CD4-positive, alpha-beta T cell (primary cell): ENCODE measurements around the gene MPG. TPM values are rescaled to one million over a fixed set of nuclear protein-coding genes. Genes with fewer than 3 reads are reported as not detected.
A peak's percentile ranks its signal among the peaks of the same experiment; 100 is the strongest.

ENCODE experiments used
- ATAC-seq: fragments of 200-7000 bp; cut with Tn5 transposase; one replicate; pipeline ENCODE4 v1.10.0; 2022; ENCODE audit warnings: mild to moderate bottlenecking; ENCODE audit not compliant: poor library complexity
- CTCF ChIA-PET: fragments of 350-600 bp; sonication (Branson Sonifier 250); formaldehyde crosslinking; loops from one replicate; lab custom pipeline; 2021; ENCODE audit warnings: antibody characterized with exemption, inconsistent platforms; lab: Charles Lee
- POLR2A ChIA-PET: fragments of 350-600 bp; sonication (Branson Sonifier 250); formaldehyde crosslinking; loops from one replicate; lab custom pipeline; 2021; ENCODE audit warnings: antibody characterized with exemption, inconsistent platforms; lab: Charles Lee
- DNase-seq, 14 experiments: peaks; one replicate each; pipeline ENCODE4 v3.0.0-alpha.2; 2013 to 2020; ENCODE audit warnings: mixed read lengths in 2 of 14
- H3K27ac ChIP-seq, 2 donors: one replicate each; pipeline versions ENCODE4 v1.5.1 to v1.7.0; 2013; ENCODE audit warnings: low read length in 2 of 2, low read depth in 1 of 2, mild to moderate bottlenecking in 1 of 2
- H3K27me3 ChIP-seq, 2 experiments: 1 replicate in 1 of 2; 2 replicates in 1 of 2; pipeline versions ENCODE4 v1.6.1 to v1.7.0; 2013; ENCODE audit warnings: low read length in 2 of 2, control low read depth in 1 of 2, mild to moderate bottlenecking in 1 of 2, moderate library complexity in 1 of 2; ENCODE audit not compliant: insufficient read depth in 2 of 2, control insufficient read depth in 1 of 2
- H3K36me3 ChIP-seq: one replicate; pipeline ENCODE4 v1.6.1; 2013; ENCODE audit warnings: low read length, control low read depth; ENCODE audit not compliant: insufficient read depth
- H3K4me1 ChIP-seq: one replicate; pipeline ENCODE4 v1.6.1; 2013; ENCODE audit warnings: low read length, control low read depth; ENCODE audit not compliant: insufficient read depth
- H3K4me3 ChIP-seq: one replicate; pipeline ENCODE4 v1.5.1; 2013; ENCODE audit warnings: mild to moderate bottlenecking, low read length, moderate library complexity
- H3K9me3 ChIP-seq, 2 experiments: 1 replicate in 1 of 2; 2 replicates in 1 of 2; pipeline versions ENCODE4 v1.6.1 to v1.7.0; 2013; ENCODE audit warnings: low read length in 2 of 2, mild to moderate bottlenecking in 2 of 2, control low read depth in 1 of 2, moderate library complexity in 1 of 2; ENCODE audit not compliant: control insufficient read depth in 1 of 2, insufficient read depth in 1 of 2
- H3K27ac Mint-ChIP-seq: one replicate; pipeline ENCODE4 v1.8.0; 2020; ENCODE audit warnings: mixed read lengths
- H3K27me3 Mint-ChIP-seq: one replicate; pipeline ENCODE4 v1.8.0; 2021; ENCODE audit warnings: mixed read lengths
- H3K36me3 Mint-ChIP-seq: one replicate; pipeline ENCODE4 v1.8.0; 2021; ENCODE audit warnings: low read depth, mixed read lengths
- H3K4me1 Mint-ChIP-seq: one replicate; pipeline ENCODE4 v1.8.0; 2021; ENCODE audit warnings: low read depth, mixed read lengths
- H3K4me3 Mint-ChIP-seq: one replicate; pipeline ENCODE4 v1.8.0; 2020; ENCODE audit warnings: mild to moderate bottlenecking, mixed read lengths
- H3K9me3 Mint-ChIP-seq: one replicate; pipeline ENCODE4 v1.8.0; 2020; ENCODE audit warnings: mixed read lengths
- intact Hi-C, 2 experiments: fragments of 100-400 bp; cut with DNase I in 1 of 2; cut with micrococcal nuclease in 1 of 2; formaldehyde crosslinking; loops; one replicate each; pipeline versions ENCODE4 v1.15.1 to v1.9.0; 2023 to 2025; cut with DNase I, micrococcal nuclease
- total RNA-seq, 174 experiments: library from RNA in 2 of 174; stranded (reverse) in 2 of 174; gene quantifications; one replicate each; pipeline ENCODE4 v1.2.3 and lab custom pipeline; 2021 to 2026
- TF ChIP-seq, protein P1 (sequence below): fragments of 200-600 bp; IDR thresholded peaks from one replicate; pipeline ENCODE4 v1.8.0; 2022; ENCODE audit warnings: antibody characterized with exemption, mild to moderate bottlenecking

The MPG gene
- total RNA-seq, 2 experiments from 2014 or later, result 14.1 to 17.1 TPM

DNA sequence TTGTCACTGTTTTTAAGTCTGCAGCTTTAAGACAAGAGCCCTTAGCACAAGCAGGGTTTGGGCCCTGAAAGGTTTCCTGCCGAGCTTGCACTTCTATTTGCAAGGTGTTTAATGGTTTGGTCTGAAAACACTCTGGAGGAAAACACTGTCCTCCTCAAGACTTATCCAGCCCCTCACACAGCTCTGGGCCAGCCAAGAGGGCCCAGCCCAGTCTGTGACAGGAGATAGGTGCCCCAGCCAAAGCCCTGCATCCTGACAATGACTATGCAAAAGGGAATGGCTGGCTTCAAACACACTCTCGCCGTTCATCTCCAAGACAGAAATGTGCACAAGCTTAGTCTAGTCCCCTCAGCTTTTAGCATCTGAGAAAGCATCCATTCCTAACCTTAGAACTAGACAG, 26.9 kb downstream of the MPG start:
- TF ChIP-seq, protein P1, sequence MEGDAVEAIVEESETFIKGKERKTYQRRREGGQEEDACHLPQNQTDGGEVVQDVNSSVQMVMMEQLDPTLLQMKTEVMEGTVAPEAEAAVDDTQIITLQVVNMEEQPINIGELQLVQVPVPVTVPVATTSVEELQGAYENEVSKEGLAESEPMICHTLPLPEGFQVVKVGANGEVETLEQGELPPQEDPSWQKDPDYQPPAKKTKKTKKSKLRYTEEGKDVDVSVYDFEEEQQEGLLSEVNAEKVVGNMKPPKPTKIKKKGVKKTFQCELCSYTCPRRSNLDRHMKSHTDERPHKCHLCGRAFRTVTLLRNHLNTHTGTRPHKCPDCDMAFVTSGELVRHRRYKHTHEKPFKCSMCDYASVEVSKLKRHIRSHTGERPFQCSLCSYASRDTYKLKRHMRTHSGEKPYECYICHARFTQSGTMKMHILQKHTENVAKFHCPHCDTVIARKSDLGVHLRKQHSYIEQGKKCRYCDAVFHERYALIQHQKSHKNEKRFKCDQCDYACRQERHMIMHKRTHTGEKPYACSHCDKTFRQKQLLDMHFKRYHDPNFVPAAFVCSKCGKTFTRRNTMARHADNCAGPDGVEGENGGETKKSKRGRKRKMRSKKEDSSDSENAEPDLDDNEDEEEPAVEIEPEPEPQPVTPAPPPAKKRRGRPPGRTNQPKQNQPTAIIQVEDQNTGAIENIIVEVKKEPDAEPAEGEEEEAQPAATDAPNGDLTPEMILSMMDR, result no peak
- Histone ChIP-seq H3K27ac (no peak overlapping the region), H3K9me3 (no peaks in the 10 kb centered on the region), H3K4me1 (no peaks in the 10 kb centered on the region), H3K4me3 (no peak overlapping the region), H3K36me3 (peaks cover 24% of the 10 kb centered on the region), H3K27me3 (no peaks in the 10 kb centered on the region)
- Mint-ChIP-seq H3K27me3 (no peaks in the 10 kb centered on the region), H3K9me3 (no peaks in the 10 kb centered on the region), H3K4me1 (peaks cover 5% of the 10 kb centered on the region), H3K4me3 (no peak overlapping the region), H3K36me3 (peaks cover 50% of the 10 kb centered on the region), H3K27ac (no peak overlapping the region)
- ChIA-PET POLR2A (no interaction called here), CTCF (interaction anchor here (0.7 kb wide), 1 partner anchor 12 kb away, joined by 3 read pairs; no protein-coding TSS in a partner anchor)
- ATAC-seq (no peak), DNase-seq (no peak)
- intact Hi-C loops, result no loop called here

DNA sequence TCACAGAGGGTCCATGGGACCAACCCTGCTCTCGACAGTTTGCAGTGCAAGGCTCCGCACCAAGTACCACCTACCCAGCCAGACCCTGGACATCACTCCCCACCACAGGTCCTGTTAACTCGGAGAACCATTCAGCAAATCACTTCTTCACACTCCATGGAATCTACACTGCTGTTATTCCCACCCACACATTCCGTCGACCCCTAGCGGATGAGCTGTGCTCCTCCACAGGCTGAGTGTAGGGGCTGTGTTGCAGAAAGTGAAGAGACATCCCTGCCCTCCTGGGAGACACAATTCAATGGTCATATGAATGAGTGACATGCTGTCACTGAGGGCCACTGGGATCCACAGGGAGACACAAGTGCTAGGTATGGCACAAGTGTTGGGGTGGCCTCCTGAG, 27.5 kb downstream of the MPG start:
- H3K9me3 ChIP-seq, result no peaks in the 10 kb centered on the region
- POLR2A ChIA-PET, result interaction anchor here (1.0 kb wide), 1 partner anchor 250 kb away, joined by 3 read pairs; no protein-coding TSS in a partner anchor
- intact Hi-C loops, result no loop called here
- no peaks in the 10 kb centered on the region for H3K4me1 ChIP-seq
- H3K36me3 ChIP-seq, result peaks cover 25% of the 10 kb centered on the region
- Mint-ChIP-seq H3K27me3 (no peaks in the 10 kb centered on the region), H3K27ac (no peak overlapping the region), H3K36me3 (peaks cover 54% of the 10 kb centered on the region), H3K4me3 (no peak overlapping the region), H3K4me1 (peaks cover 5% of the 10 kb centered on the region), H3K9me3 (no peaks in the 10 kb centered on the region)
- H3K27ac ChIP-seq, result no peak overlapping the region
- H3K4me3 ChIP-seq, result no peak overlapping the region
- no peaks in the 10 kb centered on the region for H3K27me3 ChIP-seq
- CTCF ChIA-PET, result no interaction called here
- no peak for ATAC-seq
- no peak for DNase-seq
- TF ChIP-seq, protein P1, result no peak

DNA sequence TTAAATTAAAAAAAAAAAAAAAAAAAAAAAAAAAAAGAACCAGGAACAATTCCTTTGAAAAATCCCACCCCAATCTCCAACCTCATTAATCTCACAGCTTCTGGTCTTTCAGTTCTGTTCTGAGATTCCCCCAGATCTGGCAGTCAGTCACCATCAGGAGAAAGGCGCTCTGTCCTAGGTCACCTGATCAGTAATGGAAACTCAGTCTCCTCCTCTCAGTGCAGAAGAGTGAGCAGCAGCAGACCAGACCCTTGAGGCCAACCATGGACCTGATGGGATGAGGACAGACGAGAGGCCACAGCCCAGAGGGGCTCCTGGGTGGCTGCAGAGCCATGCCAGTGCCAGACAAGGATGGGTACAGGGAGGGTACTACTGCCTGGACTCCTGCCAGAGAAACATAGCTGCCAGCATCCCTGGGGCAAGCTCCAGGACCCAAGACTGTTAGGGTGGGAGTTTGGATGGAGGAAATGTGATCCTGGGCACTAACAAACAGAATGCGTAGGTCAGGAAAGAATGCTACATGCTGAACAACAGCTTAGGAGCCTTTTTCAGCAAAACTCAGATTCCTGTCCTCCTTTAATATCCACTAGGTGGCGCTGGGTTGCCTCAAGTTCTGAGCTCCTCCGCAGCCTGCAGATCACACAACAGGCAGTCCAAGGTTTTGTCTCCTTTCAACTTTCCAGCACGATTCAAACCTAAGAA, 28.7 kb downstream of the MPG start:
- POLR2A ChIA-PET, result interaction anchor here (0.6 to 1.1 kb wide), 8 partner anchors 12 to 276 kb away, joined by 3 to 6 read pairs (median 3); partner anchors contain the start of gene PGAP6
- peak; percentile 80 for ATAC-seq
- Histone ChIP-seq H3K4me1 (no peaks in the 10 kb centered on the region), H3K36me3 (peaks cover 34% of the 10 kb centered on the region), H3K27me3 (no peaks in the 10 kb centered on the region), H3K4me3 (no peak overlapping the region), H3K27ac (no peak overlapping the region), H3K9me3 (no peaks in the 10 kb centered on the region)
- DNase-seq, result peak; percentile 19 to 83 (median 44)
- intact Hi-C loops, result loop anchor here (1.0 kb wide), 3 partner anchors 75 to 296 kb away; no protein-coding TSS in a partner anchor
- CTCF ChIA-PET, result interaction anchor here (0.6 to 2.8 kb wide), 15 partner anchors 8 to 256 kb away, joined by 3 to 19 read pairs (median 4); partner anchors contain the start of genes HBQ1, MPG, NPRL3 and POLR3K
- Mint-ChIP-seq H3K27ac (no peak overlapping the region), H3K36me3 (peaks cover 51% of the 10 kb centered on the region), H3K4me3 (no peak overlapping the region), H3K9me3 (no peaks in the 10 kb centered on the region), H3K27me3 (no peaks in the 10 kb centered on the region), H3K4me1 (peaks cover 5% of the 10 kb centered on the region)
- TF ChIP-seq, protein P1, result peak; percentile 78
